Upper lobe of left lung (tissue), 6 donors: Measurements from ENCODE around the gene C1GALT1C1. TPM values are rescaled to one million over a fixed set of nuclear protein-coding genes. Genes with fewer than 3 reads are reported as not detected.
"Not testable (repeated sequence)": the region's sequence is repeated elsewhere in the genome, so short reads cannot be mapped to it uniquely, and the experiment has no call there.

Source experiments
- ATAC-seq, 2 donors: fragments of 200-7000 bp; cut with Tn5 transposase; one replicate each; pipeline ENCODE4 v1.9.1; 2022; ENCODE audit warnings: mild to moderate bottlenecking in 2 of 2, moderate library complexity in 2 of 2; ENCODE audit not compliant: low FRiP score in 2 of 2
- DNase-seq, 2 donors: peaks; one replicate each; pipeline ENCODE4 v3.0.0-alpha.2; 2019 to 2020
- H3K27ac ChIP-seq, 4 donors: fragments of 200-600 bp; sonication (generic); one replicate each; pipeline ENCODE4 v1.5.1; 2016 to 2019
- H3K27me3 ChIP-seq, 4 donors: fragments of 200-600 bp; sonication (generic); one replicate each; pipeline ENCODE4 v1.5.1; 2017 to 2019
- H3K36me3 ChIP-seq, 4 donors: fragments of 200-600 bp; sonication (generic); one replicate each; pipeline ENCODE4 v1.5.1; 2016 to 2019
- H3K4me1 ChIP-seq, 4 donors: fragments of 200-600 bp; sonication (generic); one replicate each; pipeline ENCODE4 v1.5.1; 2018 to 2019
- H3K4me3 ChIP-seq, 4 donors: fragments of 200-600 bp; sonication (generic); one replicate each; pipeline ENCODE4 v1.5.1; 2017 to 2019; ENCODE audit warnings: mild to moderate bottlenecking in 2 of 4, moderate library complexity in 1 of 4
- H3K9me3 ChIP-seq, 4 donors: fragments of 200-600 bp; sonication (generic); one replicate each; pipeline ENCODE4 v1.5.1; 2018 to 2019
- CTCF ChIP-seq, 6 experiments: fragments of 450-650 bp in 4 of 6; fragments of 200-600 bp in 2 of 6; sonication (generic) in 2 of 6; IDR thresholded peaks; one replicate each; pipeline ENCODE4 v1.5.1; 2016 to 2019; ENCODE audit warnings: antibody characterized with exemption in 6 of 6
- EP300 ChIP-seq, 4 donors: sonication (generic); formaldehyde crosslinking; IDR thresholded peaks; one replicate each; pipeline ENCODE4 v1.5.1; 2017; ENCODE audit warnings: antibody characterized with exemption in 4 of 4, control low read depth in 2 of 4
- POLR2A ChIP-seq, 4 donors: fragments of 450-650 bp; IDR thresholded peaks; one replicate each; pipeline ENCODE4 v1.5.1; 2016 to 2017; ENCODE audit warnings: antibody characterized with exemption in 4 of 4, mild to moderate bottlenecking in 2 of 4
- POLR2AphosphoS5 ChIP-seq, 2 donors: sonication (generic); formaldehyde crosslinking; IDR thresholded peaks; one replicate each; pipeline ENCODE4 v1.5.1; 2017; ENCODE audit warnings: antibody characterized with exemption in 2 of 2
- WGBS, 2 donors: methylation state at CpG; one replicate each; pipeline ENCODE4 v1.1.5; 2017 to 2018; 5-methylcytosine and 5-hydroxymethylcytosine counted together
- total RNA-seq, 6 donors: library from RNA; depleted of rRNA in 4 of 6; stranded (reverse); fragments of >200 nt in 4 of 6; gene quantifications; one replicate each; pipeline versions ENCODE4 v1.1.0 to v1.2.1, GENCODE V29; 2016 to 2021
- donor health status: DM: no; HTN: no; CAD: no; lungs with moderate emphysema.
- donor health status: DM: no; HTN: yes; CAD: no; lungs with severe emphysema.

Gene C1GALT1C1
- total RNA-seq, 6 donors from 2014 or later: 4.2 to 39.1 (median 18.0) TPM

GRCh38 chrX:120653000-120653399 is 23.1 kb upstream of the C1GALT1C1 start:
- ATAC-seq: no peak
- no peak overlapping the region for H3K4me3 ChIP-seq

GRCh38 chrX:120652256-120652655 is 22.4 kb upstream of the C1GALT1C1 start:
- not testable (repeated sequence) for DNase-seq, H3K27ac ChIP-seq, H3K4me3 ChIP-seq, H3K9me3 ChIP-seq, H3K27me3 ChIP-seq, H3K36me3 ChIP-seq, ATAC-seq, H3K4me1 ChIP-seq
- 84 to 92% methylated on average over 1 of the region's 1 CpG for WGBS, 2 donors

More at GRCh38 chrX:120653000-120653399, 23.1 kb upstream of the C1GALT1C1 start:
- DNase-seq: no peak
- TF ChIP-seq POLR2A (IDR thresholded peaks at IDR 0.05) (no peak), EP300 (IDR thresholded peaks at IDR 0.05) (no peak), POLR2AphosphoS5 (IDR thresholded peaks at IDR 0.05) (no peak), CTCF (IDR thresholded peaks at IDR 0.05) (no peak)
- H3K9me3 ChIP-seq: no peaks in the 10 kb centered on the region
- H3K27ac ChIP-seq: no peak overlapping the region
- no peaks in the 10 kb centered on the region for H3K36me3 ChIP-seq
- 48 to 67% methylated on average over 3 of the region's 3 CpGs for WGBS, 2 donors
- no peaks in the 10 kb centered on the region for H3K27me3 ChIP-seq
- no peaks in the 10 kb centered on the region for H3K4me1 ChIP-seq

GRCh38 chrX:120647127-120647526 is 17.3 kb upstream of the C1GALT1C1 start:
- DNase-seq (no peak), ATAC-seq (no peak)
- Histone ChIP-seq H3K27ac (no peak overlapping the region), H3K36me3 (no peaks in the 10 kb centered on the region), H3K27me3 (no peaks in the 10 kb centered on the region), H3K9me3 (no peaks in the 10 kb centered on the region), H3K4me1 (no peaks in the 10 kb centered on the region), H3K4me3 (no peak overlapping the region)
- TF ChIP-seq EP300 (IDR thresholded peaks at IDR 0.05) (no peak), POLR2A (IDR thresholded peaks at IDR 0.05) (no peak), POLR2AphosphoS5 (IDR thresholded peaks at IDR 0.05) (no peak), CTCF (IDR thresholded peaks at IDR 0.05) (no peak)
- 77 to 84% methylated on average over 4 of the region's 4 CpGs for WGBS, 2 donors

GRCh38 chrX:120642871-120643270 is 13.0 kb upstream of the C1GALT1C1 start:
- no peak for DNase-seq
- H3K27ac ChIP-seq: no peak overlapping the region
- TF ChIP-seq CTCF (IDR thresholded peaks at IDR 0.05) (no peak), POLR2A (IDR thresholded peaks at IDR 0.05) (no peak), POLR2AphosphoS5 (IDR thresholded peaks at IDR 0.05) (no peak), EP300 (IDR thresholded peaks at IDR 0.05) (no peak)
- H3K4me1 ChIP-seq: no peaks in the 10 kb centered on the region
- H3K27me3 ChIP-seq: no peaks in the 10 kb centered on the region
- no peaks in the 10 kb centered on the region for H3K36me3 ChIP-seq
- H3K4me3 ChIP-seq: no peak overlapping the region
- no peaks in the 10 kb centered on the region for H3K9me3 ChIP-seq
- WGBS, 2 donors: 58 to 63% methylated on average over 2 of the region's 2 CpGs
- ATAC-seq: no peak

- ATAC-seq (no peak), DNase-seq (no peak)
- 70 to 94% methylated on average over 4 of the region's 4 CpGs for WGBS, 2 donors
- no peak overlapping the region for H3K4me3 ChIP-seq
- no peaks in the 10 kb centered on the region for H3K9me3 ChIP-seq
- H3K27me3 ChIP-seq: no peaks in the 10 kb centered on the region
- no peaks in the 10 kb centered on the region for H3K4me1 ChIP-seq
- TF ChIP-seq POLR2AphosphoS5 (IDR thresholded peaks at IDR 0.05): no peak
- no peak for TF ChIP-seq EP300 (IDR thresholded peaks at IDR 0.05)
- TF ChIP-seq CTCF (IDR thresholded peaks at IDR 0.05): no peak
- TF ChIP-seq POLR2A (IDR thresholded peaks at IDR 0.05): no peak
- H3K36me3 ChIP-seq: no peaks in the 10 kb centered on the region
- no peak overlapping the region for H3K27ac ChIP-seq
Observed at GRCh38 chrX:120638619-120639018, 8.8 kb upstream of the C1GALT1C1 start.
